AG09319 (cell line): ENCODE measurements around the gene COX4I2.

ENCODE experiments used
- DNase-seq: peaks from one replicate; pipeline ENCODE4 v3.0.0-alpha.2; 2010; ENCODE audit warnings: low read depth; ENCODE audit errors: extremely low read depth
- TF ChIP-seq, protein P1 (sequence below): IDR thresholded peaks from 2 replicates; pipeline ENCODE4 v1.5.1; 2011; ENCODE audit warnings: low read depth, mild to moderate bottlenecking, inconsistent platforms, low read length, moderate library complexity

COX4I2 gene

DNA sequence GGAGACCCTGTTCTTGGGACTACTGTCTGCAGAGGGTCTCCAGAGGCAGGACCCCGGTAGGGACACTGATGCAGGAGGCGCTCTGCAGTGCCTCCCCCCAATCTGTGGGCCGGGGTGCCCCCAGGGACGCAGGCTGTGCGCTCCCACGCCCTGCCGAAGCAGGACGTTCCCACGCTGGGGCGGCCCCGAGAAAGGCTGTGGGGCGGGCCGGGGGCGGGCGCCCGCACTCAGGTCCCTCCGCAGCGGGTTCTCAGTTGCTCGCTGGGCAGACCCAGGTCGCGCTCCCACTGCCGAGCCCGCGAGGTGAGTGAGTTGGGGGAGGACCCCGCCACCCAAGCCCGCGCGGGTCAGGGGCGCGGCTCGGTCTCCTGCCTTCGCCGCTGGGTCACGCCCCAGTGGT is at the start of gene COX4I2:
TSS of gene COX4I2 (plus strand) at position 253 of the 400 bp plus-strand sequence. CDS start 1,106 bp downstream, outside the sequence.
- TF ChIP-seq, protein P1, sequence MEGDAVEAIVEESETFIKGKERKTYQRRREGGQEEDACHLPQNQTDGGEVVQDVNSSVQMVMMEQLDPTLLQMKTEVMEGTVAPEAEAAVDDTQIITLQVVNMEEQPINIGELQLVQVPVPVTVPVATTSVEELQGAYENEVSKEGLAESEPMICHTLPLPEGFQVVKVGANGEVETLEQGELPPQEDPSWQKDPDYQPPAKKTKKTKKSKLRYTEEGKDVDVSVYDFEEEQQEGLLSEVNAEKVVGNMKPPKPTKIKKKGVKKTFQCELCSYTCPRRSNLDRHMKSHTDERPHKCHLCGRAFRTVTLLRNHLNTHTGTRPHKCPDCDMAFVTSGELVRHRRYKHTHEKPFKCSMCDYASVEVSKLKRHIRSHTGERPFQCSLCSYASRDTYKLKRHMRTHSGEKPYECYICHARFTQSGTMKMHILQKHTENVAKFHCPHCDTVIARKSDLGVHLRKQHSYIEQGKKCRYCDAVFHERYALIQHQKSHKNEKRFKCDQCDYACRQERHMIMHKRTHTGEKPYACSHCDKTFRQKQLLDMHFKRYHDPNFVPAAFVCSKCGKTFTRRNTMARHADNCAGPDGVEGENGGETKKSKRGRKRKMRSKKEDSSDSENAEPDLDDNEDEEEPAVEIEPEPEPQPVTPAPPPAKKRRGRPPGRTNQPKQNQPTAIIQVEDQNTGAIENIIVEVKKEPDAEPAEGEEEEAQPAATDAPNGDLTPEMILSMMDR = no peak
- no peak for DNase-seq

DNA sequence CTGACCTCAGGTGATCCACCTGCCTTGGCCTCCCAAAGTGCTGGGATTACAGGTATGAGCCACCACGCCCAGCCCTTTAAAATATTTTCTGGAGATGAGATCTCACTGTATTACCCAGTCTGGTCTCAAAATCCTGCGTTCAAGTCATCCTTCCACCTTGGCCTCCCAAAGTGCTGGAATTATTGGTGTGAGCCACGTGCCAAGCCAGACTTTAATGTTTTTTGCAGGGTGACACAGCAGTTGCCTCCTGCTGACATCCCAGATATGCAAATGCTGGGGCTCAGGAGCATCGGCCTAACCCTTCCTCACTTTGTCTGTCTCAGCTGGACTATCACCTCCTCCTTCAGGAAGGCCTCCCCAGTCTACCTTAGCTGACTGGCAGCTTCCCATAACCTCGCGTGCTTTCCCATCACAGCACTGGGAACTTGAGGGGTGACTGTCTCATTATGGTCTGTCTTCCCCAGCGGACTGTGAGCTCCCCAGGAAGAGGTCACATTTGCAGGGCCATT is 46.9 kb upstream of the COX4I2 start:
- no peak for DNase-seq
- TF ChIP-seq, protein P1 = no peak

DNA sequence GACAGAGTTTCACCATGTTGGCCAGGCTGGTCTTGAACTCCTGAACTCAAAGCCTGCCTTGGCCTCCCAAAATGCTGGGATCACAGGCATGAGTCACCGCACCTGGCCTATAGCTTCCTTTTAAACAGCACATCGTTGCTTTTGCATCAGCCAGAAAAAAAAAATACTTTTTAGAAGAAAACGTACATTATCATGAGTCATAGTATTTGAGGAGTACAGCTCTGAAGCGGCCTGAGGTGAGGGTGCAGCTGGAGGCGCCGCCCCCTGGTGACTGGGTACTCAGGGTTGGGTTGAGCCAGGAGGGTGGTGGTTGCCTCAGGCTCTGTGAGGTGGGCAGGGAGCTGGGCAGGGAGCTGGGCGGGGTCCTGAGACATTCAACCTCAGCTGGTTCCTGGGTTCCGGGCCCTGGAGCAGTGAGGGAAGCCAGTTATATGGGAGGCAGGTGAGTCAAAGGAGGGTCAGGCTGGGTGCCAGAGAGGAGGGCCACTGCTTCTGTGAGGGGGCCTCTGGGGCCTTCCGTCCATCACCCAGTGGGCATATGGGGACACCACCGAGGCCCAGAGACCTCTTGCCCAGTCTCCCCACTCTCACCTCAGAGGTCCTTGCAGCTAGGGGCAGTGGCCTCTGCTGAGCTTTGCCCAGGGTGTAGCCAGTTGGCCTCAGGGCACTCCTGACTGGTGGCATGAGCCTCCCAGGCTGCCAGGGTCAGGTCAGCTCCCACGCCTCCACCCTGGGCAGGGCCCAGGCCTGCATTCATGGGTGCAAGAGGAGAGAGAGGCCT is 44.3 kb upstream of the COX4I2 start:
- TF ChIP-seq, protein P1 = no peak
- no peak for DNase-seq

DNA sequence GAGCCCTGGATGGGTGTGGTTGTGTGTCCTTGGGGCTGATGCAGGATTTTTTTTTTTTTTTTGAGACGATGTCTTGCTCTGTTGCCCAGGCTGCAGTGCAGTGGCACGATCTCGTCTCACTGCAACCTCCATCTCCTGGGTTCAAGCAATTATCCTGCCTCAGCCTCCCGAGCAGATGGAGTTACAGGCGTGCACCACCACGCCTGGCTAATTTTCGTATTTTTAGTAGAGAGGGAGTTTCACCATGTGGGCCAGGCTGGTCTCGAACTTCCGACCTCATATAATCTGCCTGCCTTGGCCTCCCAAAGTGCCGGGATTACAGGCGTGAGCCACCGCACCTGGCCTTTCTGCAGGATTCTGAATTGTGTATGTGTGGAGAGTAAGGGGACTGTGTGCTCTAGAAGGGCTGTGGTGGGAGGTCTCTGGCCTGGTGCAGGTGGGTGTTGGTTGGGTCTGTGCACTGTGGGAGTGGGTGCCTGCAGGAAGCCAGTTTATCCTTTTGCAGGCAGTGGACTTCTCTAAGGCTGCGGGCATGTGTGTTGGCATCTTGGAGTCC is 43.6 kb upstream of the COX4I2 start:
- TF ChIP-seq, protein P1 = no peak

DNA sequence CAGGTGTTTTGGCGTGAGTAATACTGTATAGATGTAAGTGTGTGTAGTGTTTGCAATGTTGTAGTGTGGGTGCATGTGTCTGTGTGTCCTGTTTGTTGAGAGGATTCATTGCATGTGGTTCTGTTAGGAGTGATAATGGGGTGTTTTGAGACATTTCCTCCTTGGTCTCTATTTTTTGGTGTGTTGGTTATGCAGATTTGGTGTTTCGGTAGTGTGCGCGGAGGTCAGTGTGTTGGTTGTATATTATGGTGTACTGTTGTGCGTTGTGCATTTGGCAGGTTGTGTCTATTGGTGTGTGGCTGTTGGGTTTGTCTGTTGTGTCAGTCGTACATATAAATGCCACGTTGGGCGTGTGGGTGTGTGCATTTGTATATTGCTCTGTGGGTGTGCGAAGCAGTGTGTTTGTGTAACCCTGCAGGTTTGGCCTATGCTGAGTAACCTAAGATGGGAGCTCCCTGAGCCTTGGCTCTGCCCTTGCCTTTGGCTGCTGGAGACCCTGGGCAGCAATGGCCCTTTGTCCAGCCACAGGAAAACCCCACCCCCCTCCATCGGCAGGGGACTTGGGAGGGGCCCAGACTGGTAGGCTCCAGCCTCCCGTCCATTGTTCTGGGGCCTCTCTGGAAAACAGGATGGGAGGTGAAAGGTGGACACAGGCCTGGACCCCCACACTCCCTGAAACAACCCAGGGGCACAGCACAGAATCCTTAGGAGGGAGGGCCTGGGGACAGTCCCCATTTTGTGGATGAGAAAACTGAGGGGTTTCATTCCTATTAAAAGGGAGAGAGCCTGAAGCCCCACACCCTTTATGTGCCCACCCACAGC is 42.9 kb upstream of the COX4I2 start:
- no peak for DNase-seq
- TF ChIP-seq, protein P1 = no peak

More for the DNA sequence above, 43.6 kb upstream of the COX4I2 start:
- DNase-seq = no peak

DNA sequence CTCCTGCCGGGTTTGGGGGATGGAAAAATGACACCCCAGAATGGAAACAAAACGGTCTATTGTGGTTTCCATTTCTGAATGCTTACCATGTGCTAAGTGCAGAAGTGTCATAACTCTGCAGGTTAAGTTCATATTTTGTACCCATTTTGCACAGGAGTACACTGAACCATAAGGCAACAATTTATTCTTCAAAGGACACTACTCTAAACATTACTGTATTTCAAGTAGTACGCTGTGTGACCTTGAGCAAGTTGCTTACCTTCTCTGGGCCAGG is 42.4 kb upstream of the COX4I2 start:
- TF ChIP-seq, protein P1 = no peak
- DNase-seq = no peak
